Measurements from ENCODE around the gene MYCBP2. TPM values are rescaled to one million over a fixed set of nuclear protein-coding genes. Genes with fewer than 3 reads are reported as not detected.
"Not testable (repeated sequence)": the region's sequence is repeated elsewhere in the genome, so short reads cannot be mapped to it uniquely, and the experiment has no call there.

The MYCBP2 gene
- polyA plus RNA-seq, 1 of the 3 experiments (the other 2 are of a cell fraction): 18.5 TPM

- no peak overlapping the region for H3K9ac ChIP-seq
- WGBS (ENCODE audit: low lambda C conversion rate): 97% methylated on average over 4 of the region's 4 CpGs
- no peak for TF ChIP-seq JUND (IDR thresholded peaks at IDR 0.05)
- TF ChIP-seq FOXM1 (IDR thresholded peaks at IDR 0.05; ENCODE audit: low read depth): no peak
- TF ChIP-seq TAF1 (IDR thresholded peaks at IDR 0.05; ENCODE audit: borderline replicate concordance, low read depth, low read length): no peak
- TF ChIP-seq RXRA (IDR thresholded peaks at IDR 0.05; ENCODE audit: borderline replicate concordance, low read depth): no peak
These were observed 10.5 kb downstream of the MYCBP2 start for GRCh38 chr13:77316430-77316829.

GRCh38 chr13:77315509-77315908 lies 11.4 kb downstream of the MYCBP2 start:
- CTCF ChIA-PET: interaction anchor here (1.0 kb wide), 1 partner anchor 11 kb away, joined by 3 read pairs; the partner anchor contains the start of gene MYCBP2
- H2AFZ ChIP-seq (ENCODE audit: low read depth); H3K4me3 ChIP-seq (ENCODE audit: low read depth in 2 of 2, low read length in 1 of 2); H3K27ac ChIP-seq (ENCODE audit: low read depth in 2 of 2, low read length in 1 of 2); DNase-seq; H3K4me1 ChIP-seq (ENCODE audit: control insufficient read depth in 1 of 2, insufficient read depth in 2 of 2, low read depth in 1 of 2, low read length in 1 of 2); H3F3A ChIP-seq (replicated peaks; ENCODE audit: insufficient read depth); H3K27me3 ChIP-seq (ENCODE audit: insufficient read depth); H3K9me2 ChIP-seq; POLR2A ChIA-PET; H3K36me3 ChIP-seq (replicated peaks in 1 of 2; ENCODE audit: control insufficient read depth in 1 of 2, insufficient read depth in 2 of 2, low read length in 1 of 2); H3K9ac ChIP-seq; H3K4me2 ChIP-seq; H3K9me3 ChIP-seq: not testable (repeated sequence)
- WGBS (ENCODE audit: low lambda C conversion rate): 93% methylated on average over 7 of the region's 7 CpGs
- H4K20me1 ChIP-seq (ENCODE audit: insufficient read depth): peaks cover 39% of the 10 kb centered on the region
- H3K79me2 ChIP-seq (ENCODE audit: insufficient read depth): peaks cover 94% of the 10 kb centered on the region

More at GRCh38 chr13:77316430-77316829, 10.5 kb downstream of the MYCBP2 start:
- Histone ChIP-seq H3F3A (replicated peaks; ENCODE audit: insufficient read depth) (no peaks in the 10 kb centered on the region), H3K27me3 (ENCODE audit: insufficient read depth) (no peaks in the 10 kb centered on the region), H3K27ac (ENCODE audit: low read depth in 2 of 2, low read length in 1 of 2) (no peak overlapping the region), H4K20me1 (ENCODE audit: insufficient read depth) (peaks cover 48% of the 10 kb centered on the region), H3K9me2 (no peaks in the 10 kb centered on the region), H3K79me2 (ENCODE audit: insufficient read depth) (peaks cover 94% of the 10 kb centered on the region), H3K4me1 (ENCODE audit: control insufficient read depth in 1 of 2, insufficient read depth in 2 of 2, low read depth in 1 of 2, low read length in 1 of 2) (peaks cover 0 to 5% of the 10 kb centered on the region in 2 experiments; a peak in 2 of 4 replicates), H3K9me3 (no peaks in the 10 kb centered on the region), H3K4me3 (ENCODE audit: low read depth in 2 of 2, low read length in 1 of 2) (no peak overlapping the region), H2AFZ (ENCODE audit: low read depth) (no peak overlapping the region), H3K36me3 (replicated peaks in 1 of 2; ENCODE audit: control insufficient read depth in 1 of 2, insufficient read depth in 2 of 2, low read length in 1 of 2) (no peaks in the 10 kb centered on the region), H3K4me2 (no peak overlapping the region)
- DNase-seq: no peak
- POLR2A ChIA-PET: no interaction called here
- CTCF ChIA-PET: interaction anchor here (0.6 to 1.0 kb wide), 3 partner anchors 9 to 135 kb away, joined by 3 read pairs; partner anchors contain the start of gene MYCBP2

- CTCF ChIA-PET: interaction anchor here (1.4 kb wide), 1 partner anchor 251 kb away, joined by 3 read pairs; no protein-coding TSS in a partner anchor
- no peak overlapping the region for H3K27ac ChIP-seq (ENCODE audit: low read depth in 2 of 2, low read length in 1 of 2)
- H3F3A ChIP-seq (replicated peaks; ENCODE audit: insufficient read depth): no peaks in the 10 kb centered on the region
- H3K36me3 ChIP-seq (replicated peaks in 1 of 2; ENCODE audit: control insufficient read depth in 1 of 2, insufficient read depth in 2 of 2, low read length in 1 of 2): peaks cover 0 to 3% of the 10 kb centered on the region in 2 experiments
- H2AFZ ChIP-seq (ENCODE audit: low read depth): no peak overlapping the region
- peaks cover 30% of the 10 kb centered on the region for H4K20me1 ChIP-seq (ENCODE audit: insufficient read depth)
- no peak overlapping the region for H3K4me2 ChIP-seq
- TF ChIP-seq SMC3 (IDR thresholded peaks at IDR 0.05; ENCODE audit: low read depth, low read length) (no peak), TAF1 (IDR thresholded peaks at IDR 0.05; ENCODE audit: borderline replicate concordance, low read depth, low read length) (no peak), RXRA (IDR thresholded peaks at IDR 0.05; ENCODE audit: borderline replicate concordance, low read depth) (no peak), TEAD4 (IDR thresholded peaks at IDR 0.05; ENCODE audit: borderline replicate concordance, insufficient read depth) (no peak), RFX5 (IDR thresholded peaks at IDR 0.05; ENCODE audit: low read length) (no peak), NFIC (IDR thresholded peaks at IDR 0.05; ENCODE audit: borderline replicate concordance) (no peak), REST (IDR thresholded peaks at IDR 0.05; ENCODE audit: low read depth, low read length) (no peak), RCOR1 (IDR thresholded peaks at IDR 0.05; ENCODE audit: low read length) (no peak), NRF1 (IDR thresholded peaks at IDR 0.05; ENCODE audit: low read depth, low read length) (no peak), YY1 (IDR thresholded peaks at IDR 0.05; ENCODE audit: low read depth) (no peak), SIN3A (IDR thresholded peaks at IDR 0.05; ENCODE audit: borderline replicate concordance, low read depth, low read length) (no peak)
- H3K9me2 ChIP-seq: no peaks in the 10 kb centered on the region
- POLR2A ChIA-PET: no interaction called here
- no peaks in the 10 kb centered on the region; a peak in 1 of 4 replicates for H3K4me1 ChIP-seq (ENCODE audit: control insufficient read depth in 1 of 2, insufficient read depth in 2 of 2, low read depth in 1 of 2, low read length in 1 of 2)
- H3K9me3 ChIP-seq: no peaks in the 10 kb centered on the region
- no peak overlapping the region for H3K9ac ChIP-seq
- 93% methylated on average over 3 of the region's 3 CpGs for WGBS (ENCODE audit: low lambda C conversion rate)
- peaks cover 94% of the 10 kb centered on the region for H3K79me2 ChIP-seq (ENCODE audit: insufficient read depth)
- no peak overlapping the region for H3K4me3 ChIP-seq (ENCODE audit: low read depth in 2 of 2, low read length in 1 of 2)
- no peak for DNase-seq
- H3K27me3 ChIP-seq (ENCODE audit: insufficient read depth): no peaks in the 10 kb centered on the region
These were observed 13.0 kb downstream of the MYCBP2 start for GRCh38 chr13:77313923-77314322.
